HL-60 (cell line): Measurements from ENCODE around the gene HAUS5.

Experiments used
- DNase-seq, 2 experiments: peaks; one replicate each; pipeline ENCODE4 v3.0.0-alpha.2; 2010 to 2020; ENCODE audit warnings: low read depth in 1 of 2, low spot score in 1 of 2
- H3K27ac ChIP-seq: fragments of 250-450 bp; sonication (Bioruptor Pico); replicated peaks from 2 replicates; pipeline ENCODE4 v1.5.1; 2020; ENCODE audit warnings: mild to moderate bottlenecking, moderate library complexity
- H3K27me3 ChIP-seq: fragments of 250-450 bp; sonication (Bioruptor Pico); 2 replicates; pipeline ENCODE4 v1.5.1; 2021; ENCODE audit warnings: mild to moderate bottlenecking, moderate library complexity; ENCODE audit not compliant: insufficient read depth, poor library complexity, severe bottlenecking
- H3K4me3 ChIP-seq: replicated peaks from 2 replicates; pipeline ENCODE4 v1.5.1; 2011; ENCODE audit warnings: mild to moderate bottlenecking, control low read depth, low read length; ENCODE audit not compliant: insufficient read depth
- GABPA ChIP-seq: IDR thresholded peaks from 2 replicates; pipeline ENCODE4 v1.6.1; 2012; ENCODE audit warnings: low read depth
- POLR2AphosphoS5 ChIP-seq: IDR thresholded peaks from 2 replicates; pipeline ENCODE4 v1.6.1; 2012; ENCODE audit warnings: low read depth
- REST ChIP-seq: IDR thresholded peaks from 2 replicates; pipeline ENCODE4 v1.6.1; 2012; ENCODE audit warnings: low read depth; ENCODE audit not compliant: insufficient replicate concordance
- SPI1 ChIP-seq: IDR thresholded peaks from 2 replicates; pipeline ENCODE4 v1.6.1; 2012; ENCODE audit warnings: low read depth, mild to moderate bottlenecking, borderline replicate concordance
- TF ChIP-seq, protein P1 (sequence below): IDR thresholded peaks from one replicate; pipeline ENCODE4 v1.5.1; 2011; ENCODE audit warnings: low read length, control low read depth, inconsistent platforms; ENCODE audit not compliant: insufficient read depth

The HAUS5 gene

GRCh38 chr19:35615036-35615435 is 2.5 kb downstream of the HAUS5 start:
- TF ChIP-seq, protein P1, sequence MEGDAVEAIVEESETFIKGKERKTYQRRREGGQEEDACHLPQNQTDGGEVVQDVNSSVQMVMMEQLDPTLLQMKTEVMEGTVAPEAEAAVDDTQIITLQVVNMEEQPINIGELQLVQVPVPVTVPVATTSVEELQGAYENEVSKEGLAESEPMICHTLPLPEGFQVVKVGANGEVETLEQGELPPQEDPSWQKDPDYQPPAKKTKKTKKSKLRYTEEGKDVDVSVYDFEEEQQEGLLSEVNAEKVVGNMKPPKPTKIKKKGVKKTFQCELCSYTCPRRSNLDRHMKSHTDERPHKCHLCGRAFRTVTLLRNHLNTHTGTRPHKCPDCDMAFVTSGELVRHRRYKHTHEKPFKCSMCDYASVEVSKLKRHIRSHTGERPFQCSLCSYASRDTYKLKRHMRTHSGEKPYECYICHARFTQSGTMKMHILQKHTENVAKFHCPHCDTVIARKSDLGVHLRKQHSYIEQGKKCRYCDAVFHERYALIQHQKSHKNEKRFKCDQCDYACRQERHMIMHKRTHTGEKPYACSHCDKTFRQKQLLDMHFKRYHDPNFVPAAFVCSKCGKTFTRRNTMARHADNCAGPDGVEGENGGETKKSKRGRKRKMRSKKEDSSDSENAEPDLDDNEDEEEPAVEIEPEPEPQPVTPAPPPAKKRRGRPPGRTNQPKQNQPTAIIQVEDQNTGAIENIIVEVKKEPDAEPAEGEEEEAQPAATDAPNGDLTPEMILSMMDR, result no peak
- TF ChIP-seq GABPA (no peak), REST (no peak), POLR2AphosphoS5 (no peak), SPI1 (no peak)
- H3K27ac ChIP-seq, result no peak overlapping the region
- no peaks in the 10 kb centered on the region for H3K27me3 ChIP-seq
- DNase-seq, result no peak
- no peak overlapping the region for H3K4me3 ChIP-seq

GRCh38 chr19:35618857-35619256 is 6.3 kb downstream of the HAUS5 start:
- no peak for TF ChIP-seq POLR2AphosphoS5
- Histone ChIP-seq H3K27ac (no peak overlapping the region), H3K27me3 (no peaks in the 10 kb centered on the region), H3K4me3 (no peak overlapping the region)
- no peak for DNase-seq

DNA sequence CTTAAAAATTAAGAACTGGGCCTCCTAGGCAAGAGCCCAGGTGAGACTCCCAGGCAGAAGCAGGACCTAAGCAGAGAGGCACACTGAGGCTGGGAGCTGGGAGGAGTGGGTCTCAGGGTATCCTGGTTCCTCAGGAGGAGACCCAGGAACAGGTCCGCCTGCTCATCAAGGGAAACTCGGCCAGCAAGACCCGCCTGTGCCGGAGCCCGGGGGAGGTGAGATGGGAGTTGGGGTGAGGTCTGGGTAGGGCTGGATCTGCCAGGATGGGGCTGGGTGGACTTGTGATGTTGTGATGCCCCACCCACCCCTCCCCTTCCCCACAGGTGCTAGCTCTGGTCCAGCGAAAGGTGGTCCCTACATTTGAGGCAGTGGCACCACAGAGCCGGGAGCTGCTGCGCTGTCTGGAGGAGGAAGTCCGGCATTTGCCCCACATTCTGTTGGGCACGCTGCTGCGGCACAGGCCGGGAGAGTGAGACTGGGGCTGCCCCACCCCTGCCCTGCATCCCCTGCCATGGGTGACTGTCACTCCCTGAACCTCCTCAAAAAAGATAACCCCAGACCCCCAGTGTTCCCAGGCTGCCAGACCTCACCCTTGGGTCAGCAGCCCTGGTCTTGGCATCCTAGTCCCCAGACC is 6.9 kb downstream of the HAUS5 start:
- no peak for TF ChIP-seq SPI1
- TF ChIP-seq POLR2AphosphoS5, result no peak
- TF ChIP-seq GABPA, result no peak
- no peak for TF ChIP-seq REST
- TF ChIP-seq, protein P1, result no peak
- Histone ChIP-seq H3K27me3 (no peaks in the 10 kb centered on the region), H3K27ac (no peak overlapping the region), H3K4me3 (no peak overlapping the region)
- DNase-seq, result no peak

- H3K4me3 ChIP-seq, result no peak overlapping the region
- H3K27me3 ChIP-seq, result no peaks in the 10 kb centered on the region
- DNase-seq, result no peak
- TF ChIP-seq REST, result no peak
- TF ChIP-seq GABPA, result no peak
- TF ChIP-seq SPI1, result no peak
- TF ChIP-seq, protein P1, result no peak
- no peak for TF ChIP-seq POLR2AphosphoS5
- no peak overlapping the region for H3K27ac ChIP-seq
These were observed 7.5 kb downstream of the HAUS5 start for GRCh38 chr19:35620001-35620400.
